ENCODE data around the gene DNTTIP2. TPM values are rescaled to one million over a fixed set of nuclear protein-coding genes. Genes with fewer than 3 reads are reported as not detected.
"Not testable (repeated sequence)": the region's sequence is repeated elsewhere in the genome, so short reads cannot be mapped to it uniquely, and the experiment has no call there.

DNTTIP2 gene, protein sequence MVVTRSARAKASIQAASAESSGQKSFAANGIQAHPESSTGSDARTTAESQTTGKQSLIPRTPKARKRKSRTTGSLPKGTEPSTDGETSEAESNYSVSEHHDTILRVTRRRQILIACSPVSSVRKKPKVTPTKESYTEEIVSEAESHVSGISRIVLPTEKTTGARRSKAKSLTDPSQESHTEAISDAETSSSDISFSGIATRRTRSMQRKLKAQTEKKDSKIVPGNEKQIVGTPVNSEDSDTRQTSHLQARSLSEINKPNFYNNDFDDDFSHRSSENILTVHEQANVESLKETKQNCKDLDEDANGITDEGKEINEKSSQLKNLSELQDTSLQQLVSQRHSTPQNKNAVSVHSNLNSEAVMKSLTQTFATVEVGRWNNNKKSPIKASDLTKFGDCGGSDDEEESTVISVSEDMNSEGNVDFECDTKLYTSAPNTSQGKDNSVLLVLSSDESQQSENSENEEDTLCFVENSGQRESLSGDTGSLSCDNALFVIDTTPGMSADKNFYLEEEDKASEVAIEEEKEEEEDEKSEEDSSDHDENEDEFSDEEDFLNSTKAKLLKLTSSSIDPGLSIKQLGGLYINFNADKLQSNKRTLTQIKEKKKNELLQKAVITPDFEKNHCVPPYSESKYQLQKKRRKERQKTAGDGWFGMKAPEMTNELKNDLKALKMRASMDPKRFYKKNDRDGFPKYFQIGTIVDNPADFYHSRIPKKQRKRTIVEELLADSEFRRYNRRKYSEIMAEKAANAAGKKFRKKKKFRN
- 47.1 and 55.1 TPM in 2 replicates for total RNA-seq (ENCODE audit: low replicate concordance)
- long read RNA-seq, full-length matches to known transcripts, result 101 of 405 reads
- long read RNA-seq, partial matches to known transcripts, result 296 of 405 reads
- long read RNA-seq, other reads (novel, unspliced or antisense), result 8 of 405 reads

GRCh38 chr1:93878889-93879586 lies at the start of gene DNTTIP2:
Gene DNTTIP2, minus strand, starts transcription at chr1:93879206. Its CDS starts 58 bp downstream, at chr1:93879148.
- H3K4me1 Mint-ChIP-seq (ENCODE audit: unreplicated experiment), result peaks cover 15% of the 10 kb centered on the region
- H3K4me3 Mint-ChIP-seq, result peak within 1 kb of the TSS; percentile 96
- peak within 1 kb of the TSS; percentile 96 for H3K27ac Mint-ChIP-seq
- DNase-seq (ENCODE audit: extremely low spot score, unreplicated experiment), result peak; percentile 92
- no peaks in the 10 kb centered on the region for H3K9me3 Mint-ChIP-seq
- no peak for TF ChIP-seq CTCF (conservative IDR thresholded peaks at IDR 0.05)
- no peaks in the 10 kb centered on the region for H3K27me3 Mint-ChIP-seq
- peaks cover 24% of the 10 kb centered on the region for H3K36me3 Mint-ChIP-seq

GRCh38 chr1:93925206-93925605 lies 46.2 kb upstream of the DNTTIP2 start:
- H3K36me3 Mint-ChIP-seq, result no peaks in the 10 kb centered on the region
- no peak for DNase-seq (ENCODE audit: extremely low spot score, unreplicated experiment)
- H3K9me3 Mint-ChIP-seq, result peaks cover 4% of the 10 kb centered on the region
- H3K27ac Mint-ChIP-seq, result no peak overlapping the region
- no peak overlapping the region for H3K4me3 Mint-ChIP-seq
- no peaks in the 10 kb centered on the region for H3K4me1 Mint-ChIP-seq (ENCODE audit: unreplicated experiment)
- no peaks in the 10 kb centered on the region for H3K27me3 Mint-ChIP-seq
- TF ChIP-seq CTCF (conservative IDR thresholded peaks at IDR 0.05), result no peak

DNA sequence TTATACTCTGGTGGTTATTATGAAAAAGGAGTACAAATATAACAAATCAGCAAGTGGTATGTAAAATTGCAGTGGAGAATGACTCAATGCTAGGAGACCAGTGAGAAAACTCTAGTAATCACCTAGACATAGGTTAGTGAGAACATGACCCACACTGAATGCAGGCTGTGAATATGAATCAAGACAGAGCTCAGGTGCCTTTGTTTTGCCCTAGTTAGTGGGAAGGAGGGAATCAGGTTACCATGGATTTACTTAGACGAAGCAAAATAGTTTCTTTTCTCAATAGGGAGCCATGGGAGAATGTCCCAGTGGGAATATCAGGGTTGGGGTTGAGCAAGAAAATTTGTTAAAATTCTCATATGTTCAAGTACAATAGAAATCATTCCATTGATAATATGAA lies 40.8 kb upstream of the DNTTIP2 start:
- Mint-ChIP-seq H3K4me3 (no peak overlapping the region), H3K27ac (no peak overlapping the region), H3K4me1 (ENCODE audit: unreplicated experiment) (peaks cover 4% of the 10 kb centered on the region), H3K9me3 (no peaks in the 10 kb centered on the region), H3K27me3 (peaks cover 8% of the 10 kb centered on the region), H3K36me3 (no peaks in the 10 kb centered on the region)
- DNase-seq (ENCODE audit: extremely low spot score, unreplicated experiment), result no peak
- TF ChIP-seq CTCF (conservative IDR thresholded peaks at IDR 0.05), result no peak

DNA sequence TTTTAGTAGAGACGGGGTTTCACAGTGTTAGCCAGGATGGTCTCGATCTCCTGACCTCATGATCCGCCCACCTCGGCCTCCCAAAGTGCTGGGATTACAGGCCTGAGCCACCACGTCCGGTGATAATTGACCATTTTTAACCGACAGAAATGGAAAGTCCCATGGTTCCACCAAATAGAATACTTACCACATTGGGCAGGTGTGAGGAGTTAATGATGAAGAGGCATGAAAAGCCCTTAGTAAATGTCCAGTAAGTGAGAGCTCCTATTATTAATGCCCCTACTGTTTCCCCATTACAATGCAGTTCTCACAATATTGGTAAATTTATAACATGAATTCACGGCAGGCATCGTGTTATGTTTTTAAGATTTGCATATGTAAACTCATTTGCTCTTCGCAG lies 38.3 kb upstream of the DNTTIP2 start:
- Mint-ChIP-seq H3K9me3 (no peaks in the 10 kb centered on the region), H3K27me3 (peaks cover 28% of the 10 kb centered on the region), H3K4me3 (no peak overlapping the region), H3K4me1 (ENCODE audit: unreplicated experiment) (peaks cover 4% of the 10 kb centered on the region), H3K36me3 (no peaks in the 10 kb centered on the region), H3K27ac (no peak overlapping the region)
- TF ChIP-seq CTCF (conservative IDR thresholded peaks at IDR 0.05), result no peak
- no peak for DNase-seq (ENCODE audit: extremely low spot score, unreplicated experiment)

GRCh38 chr1:93910880-93911279 lies 31.9 kb upstream of the DNTTIP2 start:
- not testable (repeated sequence) for DNase-seq (ENCODE audit: extremely low spot score, unreplicated experiment); H3K4me3 Mint-ChIP-seq; H3K36me3 Mint-ChIP-seq; H3K9me3 Mint-ChIP-seq; H3K27ac Mint-ChIP-seq
- H3K27me3 Mint-ChIP-seq, result peaks cover 31% of the 10 kb centered on the region
- H3K4me1 Mint-ChIP-seq (ENCODE audit: unreplicated experiment), result peaks cover 15% of the 10 kb centered on the region
